ENCODE data around the gene VSIG10.
"Not testable (repeated sequence)": the region's sequence is repeated elsewhere in the genome, so short reads cannot be mapped to it uniquely, and the experiment has no call there.

Gene VSIG10

GRCh38 chr12:118103201-118103600 lies 610 bp downstream of the VSIG10 start:
- no peak for DNase-seq

- no peak for DNase-seq
Measured at GRCh38 chr12:118102609-118103008, 1.2 kb downstream of the VSIG10 start.

DNA sequence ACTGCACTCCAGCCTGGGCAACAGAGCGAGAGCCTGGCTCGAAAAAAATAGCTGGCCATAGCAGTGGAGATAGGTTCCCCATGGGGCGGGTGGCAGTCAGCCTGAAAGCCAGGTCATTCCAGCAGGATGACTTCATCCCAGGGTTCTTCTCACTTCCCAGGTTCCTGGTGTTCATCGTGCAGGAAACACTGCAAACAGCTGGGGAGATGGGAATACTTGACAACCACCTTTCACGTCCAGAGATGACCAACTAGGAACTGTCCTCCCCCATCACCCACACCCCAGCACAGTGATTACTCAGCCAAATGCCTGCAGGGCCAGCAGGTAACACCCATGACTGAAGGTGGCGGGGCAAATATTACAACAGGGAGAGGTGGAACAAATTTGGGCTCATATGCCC lies 1.7 kb downstream of the VSIG10 start:
- DNase-seq: no peak

- no peak for DNase-seq
Measured at GRCh38 chr12:118101051-118101450, 2.8 kb downstream of the VSIG10 start.

- DNase-seq: no peak
Measured at GRCh38 chr12:118098911-118099671, 4.7 kb downstream of the VSIG10 start.

DNA sequence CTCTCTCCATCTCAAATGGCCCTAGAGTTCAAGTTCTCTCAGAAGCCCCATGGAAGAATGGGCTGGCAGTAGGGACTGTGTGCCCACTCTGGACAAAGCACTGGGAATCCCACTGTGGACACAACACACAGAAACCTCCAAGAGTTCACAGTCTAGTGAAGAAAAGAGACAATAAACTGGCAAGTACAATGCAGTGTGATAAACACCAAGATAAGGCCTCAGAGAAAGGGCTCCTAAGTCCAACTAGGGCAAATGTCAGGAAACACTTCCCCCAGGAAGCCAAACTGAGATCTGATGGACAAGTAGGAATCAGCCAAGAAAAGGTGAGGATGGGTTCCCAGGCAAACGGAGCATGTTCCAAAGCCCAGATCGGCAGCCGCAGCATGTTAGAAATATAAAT lies 5.4 kb downstream of the VSIG10 start:
- no peak for DNase-seq

- no peak for DNase-seq
Measured at GRCh38 chr12:118094039-118094438, 9.8 kb downstream of the VSIG10 start.

- no peak for DNase-seq
Measured at GRCh38 chr12:118089782-118090181, 14.0 kb downstream of the VSIG10 start.

GRCh38 chr12:118082161-118082560 lies 21.6 kb downstream of the VSIG10 start:
- DNase-seq: no peak

GRCh38 chr12:118081521-118081920 lies 22.3 kb downstream of the VSIG10 start:
- not testable (repeated sequence) for DNase-seq

GRCh38 chr12:118073768-118074167 lies 30.0 kb downstream of the VSIG10 start:
- no peak for DNase-seq

- DNase-seq: no peak
Measured at GRCh38 chr12:118070650-118071049, 33.2 kb downstream of the VSIG10 start.

DNA sequence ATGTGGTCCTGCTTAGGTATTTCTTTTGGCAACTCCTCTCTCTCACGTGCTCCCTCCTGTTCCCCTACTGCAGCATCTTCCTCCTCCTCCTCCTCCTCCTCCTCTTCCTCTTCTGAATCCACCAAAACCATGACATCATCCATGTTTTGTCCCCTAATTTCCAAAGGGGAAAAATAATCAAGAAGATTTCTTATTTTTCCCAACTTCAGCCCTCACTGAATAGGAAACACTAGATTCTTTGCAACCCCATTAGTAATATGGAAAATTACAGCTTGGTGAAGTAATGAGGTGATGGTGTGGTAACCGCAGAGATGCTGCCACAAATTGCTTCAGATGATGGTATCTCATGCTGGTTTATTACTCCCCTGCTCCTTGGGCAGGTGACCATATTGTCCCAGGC lies 35.4 kb downstream of the VSIG10 start:
- no peak for DNase-seq

DNA sequence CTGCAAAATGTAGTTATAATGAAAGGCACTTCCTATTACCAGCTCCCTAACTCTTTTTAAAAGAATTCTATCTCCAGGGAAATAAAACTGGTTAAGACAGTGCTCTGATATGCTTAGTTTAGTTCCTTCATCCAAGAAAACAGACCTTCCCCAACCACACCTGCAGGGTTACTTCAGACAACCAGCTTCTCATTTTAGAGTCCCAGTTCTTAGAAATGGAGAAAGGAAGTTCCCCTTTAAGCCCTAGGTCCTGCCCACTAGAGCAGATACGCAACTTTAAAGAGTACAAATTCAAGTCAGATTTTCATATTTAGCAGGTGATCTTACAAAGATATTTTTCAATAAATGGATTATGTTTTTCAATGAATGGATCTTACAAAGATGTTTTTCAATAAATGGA lies 38.4 kb downstream of the VSIG10 start:
- no peak for DNase-seq

DNA sequence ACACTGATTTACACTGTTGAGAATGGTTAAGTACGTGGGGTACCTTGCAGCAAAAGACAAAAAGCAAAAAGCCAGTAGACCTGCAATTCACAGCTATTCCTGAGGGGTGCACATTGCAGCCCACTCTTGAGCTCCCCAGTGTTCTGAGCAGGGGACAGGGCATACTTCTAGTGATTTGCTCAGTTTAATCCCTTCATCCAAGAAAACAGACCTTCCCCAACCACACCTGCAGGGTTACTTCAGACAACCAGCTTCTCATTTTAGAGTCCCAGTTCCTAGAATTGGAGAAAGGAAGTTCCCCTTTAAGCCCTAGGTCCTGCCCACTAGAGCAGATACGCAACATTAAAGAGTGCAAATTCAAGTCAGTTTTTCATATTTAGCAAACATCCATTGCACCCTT lies 39.2 kb downstream of the VSIG10 start:
- no peak for DNase-seq

- no peak for DNase-seq
Measured at GRCh38 chr12:118063576-118064391, 40.0 kb downstream of the VSIG10 start.

GRCh38 chr12:118061873-118062843 lies 41.7 kb downstream of the VSIG10 start:
- DNase-seq: no peak

GRCh38 chr12:118061011-118061872 lies 42.6 kb downstream of the VSIG10 start, which contains the start of gene WSB2:
WSB2 (minus strand) TSS chr12:118061179; CDS start chr12:118061048, 131 bp downstream.
- peak; percentile 41 to 59 for DNase-seq

GRCh38 chr12:118060301-118061010 lies 43.4 kb downstream of the VSIG10 start:
- peak; percentile 6 to 40 for DNase-seq

GRCh38 chr12:118059341-118060191 lies 44.2 kb downstream of the VSIG10 start:
- DNase-seq: no peak
